Activated naive CD4-positive, alpha-beta T cell treated with anti-CD3 and anti-CD28 coated beads, Interleukin-2, amount 50 U/mL, for 72 hours (primary cell): ENCODE results near the gene RARA. TPM values are rescaled to one million over a fixed set of nuclear protein-coding genes. Genes with fewer than 3 reads are reported as not detected.

Experiments used
- ATAC-seq, 2 donors: fragments of 150-1000 bp; cut with Tn5 transposase; 2 replicates each; pipeline ENCODE4 v1.10.0; 2021; ENCODE audit warnings: mild to moderate bottlenecking in 2 of 2, moderate library complexity in 2 of 2
- DNase-seq, 2 donors: peaks; one replicate each; pipeline ENCODE4 v3.0.0; 2021 to 2022; ENCODE audit warnings: low spot score in 2 of 2
- H3K27ac Mint-ChIP-seq, 2 donors: one replicate each; pipeline ENCODE4 v1.8.0; 2022; ENCODE audit warnings: mild to moderate bottlenecking in 2 of 2, mixed read lengths in 2 of 2
- H3K36me3 Mint-ChIP-seq, 2 donors: one replicate each; pipeline ENCODE4 v1.8.0; 2022; ENCODE audit warnings: mixed read lengths in 2 of 2
- H3K9me3 Mint-ChIP-seq, 2 donors: one replicate each; pipeline ENCODE4 v1.8.0; 2022; ENCODE audit warnings: mixed read lengths in 2 of 2
- total RNA-seq, 2 donors: library from RNA; stranded (reverse); gene quantifications; one replicate each; pipeline ENCODE4 v1.2.3, GENCODE V29; 2022

RARA gene
- total RNA-seq, 2 donors from 2014 or later, result 21.0 to 23.0 TPM

DNA sequence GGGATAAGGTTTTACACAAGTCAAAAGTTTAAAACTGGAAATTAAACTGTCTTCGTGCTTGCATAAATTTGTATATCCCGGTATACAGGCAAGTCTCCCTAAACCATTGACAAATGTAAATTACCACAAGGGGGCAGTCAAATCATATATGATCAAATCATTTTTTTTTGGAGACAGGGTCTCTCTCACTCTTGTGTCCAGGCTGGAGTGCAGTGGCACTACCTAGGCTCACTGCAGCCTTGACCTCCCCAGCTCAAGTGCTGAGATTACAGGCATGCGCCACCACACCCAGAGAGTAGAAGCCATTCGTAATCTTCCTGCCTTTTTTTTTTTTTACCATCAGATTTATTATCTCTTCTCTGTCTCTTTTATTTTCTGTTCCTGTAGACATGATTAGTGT is 90.2 kb downstream of the RARA start:
- H3K9me3 Mint-ChIP-seq, result no peaks in the 10 kb centered on the region
- DNase-seq (no peak), ATAC-seq (peak; percentile 44 to 51)
- peaks cover 43 to 67% of the 10 kb centered on the region in 2 donors for H3K36me3 Mint-ChIP-seq
- no peak overlapping the region for H3K27ac Mint-ChIP-seq

DNA sequence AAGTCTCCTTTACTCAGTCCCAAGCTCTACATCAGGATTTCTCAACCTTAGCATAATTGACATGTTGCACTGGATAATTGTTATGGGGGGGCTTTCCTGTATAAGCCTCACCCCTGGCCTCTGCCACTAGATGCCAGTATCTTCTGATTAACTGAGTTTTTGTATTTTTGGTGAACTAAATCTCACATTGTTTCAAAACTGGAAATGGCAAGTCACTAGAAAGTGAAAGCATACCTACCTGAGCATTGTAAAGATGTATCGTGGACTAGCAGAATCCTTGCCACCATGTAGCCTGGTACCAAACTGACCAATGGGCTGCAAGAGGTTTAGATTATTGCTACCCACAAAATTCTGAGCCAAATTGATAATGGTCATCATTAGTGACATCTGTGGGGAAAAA is 93.7 kb downstream of the RARA start:
- no peak for ATAC-seq
- Mint-ChIP-seq H3K36me3 (peaks cover 47 to 67% of the 10 kb centered on the region in 2 donors), H3K9me3 (no peaks in the 10 kb centered on the region), H3K27ac (no peak overlapping the region)
- DNase-seq, result no peak

DNA sequence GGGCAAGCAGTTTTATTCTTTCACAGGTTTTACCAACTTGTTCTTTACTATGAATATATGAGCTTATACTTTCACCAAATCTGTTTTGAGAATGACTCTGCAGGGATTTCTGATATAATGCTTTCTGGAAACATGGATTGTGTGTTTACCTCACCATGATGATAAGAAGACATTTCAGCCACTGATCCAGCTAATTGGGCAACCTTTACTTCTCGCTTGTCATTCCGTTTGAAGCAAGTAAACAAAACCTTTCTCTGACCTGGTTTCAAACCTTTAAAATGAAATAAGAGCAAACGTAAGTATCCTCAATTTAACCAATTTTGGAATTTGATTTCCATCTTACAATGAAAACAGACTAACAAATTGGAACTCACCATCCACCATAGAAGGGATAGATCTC is 95.0 kb downstream of the RARA start:
- ATAC-seq (no peak), DNase-seq (no peak)
- no peak overlapping the region for H3K27ac Mint-ChIP-seq
- no peaks in the 10 kb centered on the region for H3K9me3 Mint-ChIP-seq
- peaks cover 46 to 59% of the 10 kb centered on the region in 2 donors for H3K36me3 Mint-ChIP-seq

Other genes starting within 250 kb of the RARA start
- gene THRA, start 246.2 kb upstream of the RARA start, total RNA-seq, result 10 to 100 TPM; 14.5 to 19.3 TPM
- 10 to 100 TPM in 1 of 2 donors, 1 to 10 TPM in 1; 4.8 to 26.7 TPM for gene NR1D1, start 208.6 kb upstream of the RARA start, total RNA-seq
- gene MSL1, start 187.2 kb upstream of the RARA start, total RNA-seq, result 100 to 1,000 TPM in 1 of 2 donors, 10 to 100 TPM in 1; 83.4 to 140 TPM
- gene CASC3, start 168.6 kb upstream of the RARA start, total RNA-seq, result 100 to 1,000 TPM; 104 to 212 TPM
- 1 to 10 TPM; 5.3 to 7.1 TPM for gene RAPGEFL1, start 131.7 kb upstream of the RARA start, total RNA-seq
- gene WIPF2, start 89.9 kb upstream of the RARA start, total RNA-seq, result 10 to 100 TPM; 25.7 to 26.4 TPM
- 10 to 100 TPM; 81.8 to 86.7 TPM for gene CDC6, start 21.3 kb upstream of the RARA start, total RNA-seq
- gene GJD3, start 55.6 kb downstream of the RARA start, total RNA-seq, result not detected
- gene TOP2A, start 108.7 kb downstream of the RARA start, total RNA-seq, result 100 to 1,000 TPM; 283 to 508 TPM
- 10 to 100 TPM in 1 of 2 donors, 1 to 10 TPM in 1; 8.4 to 85.1 TPM for gene IGFBP4, start 134.3 kb downstream of the RARA start, total RNA-seq
- 10 to 100 TPM in 1 of 2 donors, 1 to 10 TPM in 1; 1.7 to 11.6 TPM for gene TNS4, start 192.4 kb downstream of the RARA start, total RNA-seq